HG03139 (cell line): Measurements from ENCODE around the gene VMAC.

Source experiments
- ATAC-seq: cut with Tn5 transposase; IDR thresholded peaks from one replicate; pipeline ENCODE4 v1.9.1; 2021; ENCODE audit not compliant: unreplicated experiment

Gene VMAC

DNA sequence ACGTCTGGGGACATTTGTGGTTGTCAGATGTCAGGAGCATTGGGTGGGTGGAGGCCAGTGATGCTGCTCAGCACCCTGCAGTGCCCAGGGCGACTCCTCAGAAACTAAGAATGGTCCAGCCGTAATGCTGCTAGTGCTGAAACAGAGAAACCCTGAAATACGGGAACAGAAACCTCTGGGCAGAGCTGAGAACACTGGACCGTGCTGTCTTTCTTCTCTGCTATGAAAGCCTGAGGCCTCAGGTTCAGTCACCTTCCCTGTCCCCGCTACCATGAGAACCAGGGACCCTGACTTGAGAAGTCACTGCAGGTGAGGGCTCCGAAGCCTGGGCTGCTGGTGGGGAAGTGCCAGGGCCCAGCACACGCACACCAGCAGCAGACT is 22.8 kb downstream of the VMAC start:
- ATAC-seq, result no peak

GRCh38 chr19:5929179-5929578 is 24.5 kb downstream of the VMAC start:
- no peak for ATAC-seq

GRCh38 chr19:5929625-5930024 is 25.0 kb downstream of the VMAC start:
- no peak for ATAC-seq

- ATAC-seq, result no peak
Observed at GRCh38 chr19:5931251-5931650, 26.6 kb downstream of the VMAC start.

DNA sequence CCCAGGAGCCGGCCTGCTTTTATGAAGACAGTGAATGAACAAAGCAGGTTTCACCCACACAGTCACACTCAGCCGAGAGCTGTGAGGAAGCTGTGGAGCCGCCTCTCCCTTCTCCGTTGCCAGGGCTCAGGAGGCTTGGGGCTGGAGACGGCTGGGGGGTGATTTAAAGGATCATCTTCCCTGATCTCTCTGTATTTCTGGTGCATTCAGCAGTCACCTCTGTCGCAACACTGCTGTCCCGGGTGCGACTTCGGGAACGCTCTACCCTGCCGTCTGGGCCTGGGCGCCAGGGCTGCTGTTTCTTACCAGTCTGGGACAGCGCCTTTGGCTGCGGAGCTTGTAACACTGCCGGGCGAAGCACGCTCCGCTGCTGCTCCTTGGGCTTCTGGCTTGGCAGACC is 27.5 kb downstream of the VMAC start:
- no peak for ATAC-seq

- no peak for ATAC-seq
Observed at GRCh38 chr19:5932609-5933262, 28.1 kb downstream of the VMAC start.

DNA sequence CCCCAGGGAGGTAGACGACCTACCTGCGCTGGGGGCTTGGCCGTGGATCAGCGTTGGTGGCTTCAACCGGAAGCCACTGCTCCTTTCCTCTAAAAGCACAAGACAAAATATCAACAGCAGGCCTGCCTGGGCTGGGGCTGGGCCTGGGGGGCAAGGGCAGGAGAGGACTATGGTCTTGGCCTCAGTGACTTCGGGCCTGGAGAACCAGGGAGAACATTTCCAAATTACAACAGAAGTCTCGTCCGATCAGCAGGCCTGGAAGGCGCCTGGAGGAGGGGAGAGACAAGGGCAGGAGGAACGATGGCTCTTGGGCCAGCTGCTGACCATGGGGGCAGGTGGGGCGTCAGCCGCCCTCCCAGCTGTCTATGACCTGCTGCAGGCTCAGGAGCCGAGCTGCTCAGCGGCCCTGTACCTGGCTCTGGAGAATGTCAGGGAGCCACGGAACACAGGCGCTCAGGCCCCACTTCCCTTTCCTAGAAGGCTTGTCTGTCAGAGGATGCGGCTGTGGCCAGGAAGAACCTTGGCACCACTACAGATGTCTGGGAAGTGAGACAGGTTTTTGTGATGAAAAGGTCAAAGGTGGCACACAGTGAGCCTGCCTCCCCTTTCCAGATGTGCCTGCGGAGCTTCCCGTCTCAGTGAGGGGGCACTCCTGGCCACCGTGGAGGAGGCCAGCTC is 28.9 kb downstream of the VMAC start:
- ATAC-seq, result no peak

DNA sequence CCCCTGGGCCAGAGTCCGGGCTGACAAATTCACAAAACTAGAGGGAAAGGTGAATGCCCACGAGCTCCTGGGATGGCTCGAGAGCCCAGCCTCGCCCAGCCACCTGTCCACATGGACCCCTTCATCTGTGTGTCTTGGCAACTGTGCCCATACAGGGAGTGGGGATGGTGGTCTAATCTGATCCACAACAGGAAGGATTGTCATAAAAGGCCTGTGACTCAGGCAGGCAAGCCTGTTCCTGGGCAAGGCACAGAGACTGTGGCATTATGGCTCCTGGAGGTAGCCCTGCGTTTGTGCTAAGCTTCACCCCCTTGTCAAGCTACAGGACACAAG is 29.4 kb downstream of the VMAC start:
- ATAC-seq, result no peak

DNA sequence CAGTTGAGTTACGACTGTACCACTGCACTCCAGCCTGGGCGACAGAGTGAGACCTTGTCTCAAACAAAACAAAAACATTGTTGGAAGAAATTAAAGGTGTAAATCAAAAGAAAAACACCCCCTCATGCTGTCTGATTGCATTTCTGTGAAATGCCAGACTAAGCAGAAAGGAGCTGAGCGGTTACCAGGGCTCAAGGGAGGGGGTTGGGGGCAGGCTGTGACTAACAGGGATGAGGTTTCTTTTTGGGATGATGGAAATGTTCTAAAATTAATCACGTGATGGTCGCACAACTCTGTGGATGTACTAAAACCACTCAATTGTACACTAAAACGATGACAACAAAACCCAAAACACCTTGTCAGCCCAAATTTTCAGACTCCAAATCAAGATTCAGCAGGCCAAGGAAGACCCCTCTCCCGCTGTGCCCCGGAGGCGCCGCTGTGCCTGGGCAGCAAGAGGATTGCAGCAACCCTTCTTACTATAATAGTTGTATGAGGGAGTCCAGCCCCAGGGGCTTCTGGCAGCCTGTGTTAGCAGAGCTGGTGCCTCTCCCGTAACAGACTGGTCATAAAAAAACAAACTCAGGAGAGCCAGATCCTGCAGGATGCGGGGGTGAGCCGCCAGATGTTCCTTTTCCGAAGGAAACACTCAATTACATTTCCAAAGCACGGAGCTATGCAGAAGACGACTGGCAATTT is 30.3 kb downstream of the VMAC start:
- ATAC-seq, result no peak

DNA sequence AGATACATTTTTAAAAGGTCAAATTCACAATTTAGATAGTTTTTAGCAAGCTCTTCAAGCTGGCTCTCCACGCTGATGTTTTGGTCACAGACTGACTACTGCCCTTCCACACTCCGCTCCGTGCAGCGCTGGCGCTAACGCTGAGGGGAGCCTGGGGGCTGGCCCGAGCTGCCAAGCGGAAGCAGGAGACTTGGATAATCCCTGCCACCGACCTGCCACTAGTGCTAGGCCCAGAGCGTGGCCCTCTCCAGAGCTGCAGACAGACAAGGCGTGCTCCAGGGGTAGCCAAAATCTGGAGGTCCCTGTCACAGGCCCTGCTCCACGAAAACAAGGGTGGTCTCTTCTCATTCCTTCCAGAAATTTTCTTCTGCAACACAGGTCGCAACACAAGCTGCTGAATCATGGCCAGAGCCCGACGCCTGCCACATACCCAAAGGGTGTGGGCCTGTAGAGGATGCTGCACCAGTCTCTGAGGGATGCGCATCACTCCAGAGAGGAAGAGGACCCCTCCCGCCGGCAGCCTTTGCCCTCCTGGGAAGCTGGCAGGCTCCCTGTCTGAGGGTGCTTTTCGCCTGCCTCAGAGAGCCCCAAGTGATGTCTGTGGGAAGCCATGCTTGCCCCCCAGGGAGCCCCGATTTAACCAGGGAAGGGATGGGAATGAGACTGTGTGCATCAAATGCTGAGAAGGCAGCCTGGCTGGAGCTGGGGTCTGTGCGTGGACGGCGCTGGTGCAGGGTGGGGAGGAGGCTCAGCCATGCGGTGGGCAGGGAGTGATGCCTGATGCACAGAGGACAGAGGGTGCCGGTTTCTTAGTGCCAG is 31.0 kb downstream of the VMAC start:
- ATAC-seq, result no peak

- no peak for ATAC-seq
Observed at GRCh38 chr19:5936292-5936592, 31.6 kb downstream of the VMAC start.

- no peak for ATAC-seq
Observed at GRCh38 chr19:5937550-5937949, 32.9 kb downstream of the VMAC start.

DNA sequence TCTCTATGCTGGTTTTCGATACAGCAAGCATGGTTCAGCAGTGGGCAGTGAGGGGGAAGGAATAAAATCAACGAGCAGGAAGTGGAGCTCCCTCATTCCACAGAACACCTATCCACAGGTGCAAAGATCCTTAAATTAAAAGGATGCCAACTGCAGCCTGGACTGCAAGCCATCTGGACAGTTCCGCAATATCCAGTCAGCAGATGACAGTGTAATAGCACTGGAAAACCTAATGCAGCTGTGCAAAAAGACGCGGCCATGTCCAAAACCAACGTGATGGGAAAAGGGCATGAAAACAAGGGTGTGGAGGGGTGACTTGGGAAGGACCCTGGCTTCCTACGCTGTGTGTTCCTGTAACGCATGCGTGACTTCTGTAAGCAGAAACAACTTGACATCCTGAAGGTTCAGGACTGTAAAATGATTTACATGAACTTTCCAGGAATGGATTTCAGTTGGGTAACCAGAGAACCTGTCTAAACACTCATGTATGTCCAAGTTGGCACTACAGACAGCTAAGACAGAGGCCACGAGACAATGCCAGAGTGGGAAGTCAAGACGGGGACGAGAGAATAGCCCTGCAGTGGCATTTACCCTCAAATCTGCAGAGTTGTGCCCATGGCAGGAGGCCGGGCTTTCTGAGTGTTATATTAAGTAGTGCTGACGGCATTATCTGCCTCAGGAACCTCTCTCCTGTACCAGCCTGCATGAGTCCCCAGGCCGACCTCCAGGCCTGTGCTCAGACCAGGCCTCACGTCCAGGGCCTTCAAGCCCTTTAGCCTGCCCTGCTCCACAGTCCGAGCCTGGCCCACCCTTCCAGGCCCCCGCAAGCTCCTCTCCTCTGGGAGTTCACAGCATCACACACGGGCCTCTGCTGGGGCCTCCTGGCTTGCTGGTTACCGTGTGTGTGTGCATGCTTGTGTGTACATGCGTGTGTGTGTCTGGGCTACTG is 35.9 kb downstream of the VMAC start:
- ATAC-seq, result no peak

DNA sequence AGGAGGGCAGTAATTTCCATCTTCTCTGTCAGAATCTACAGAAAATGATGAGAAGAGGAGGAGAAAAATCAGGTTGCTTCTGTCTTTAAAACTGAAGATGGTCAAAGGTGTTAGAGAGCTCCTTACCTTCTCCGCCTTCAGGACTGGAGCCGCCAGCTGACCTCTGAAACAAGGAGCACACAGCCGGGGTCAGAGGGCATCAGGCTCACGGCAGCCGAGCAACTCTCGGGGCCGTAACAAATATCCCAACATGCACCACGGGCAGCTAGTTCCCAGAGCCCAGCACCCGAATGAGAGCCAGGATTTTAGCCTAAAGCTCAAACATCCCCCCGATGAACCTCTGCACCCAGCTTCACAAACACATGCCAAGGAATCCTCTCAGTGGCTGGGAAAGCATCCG is 37.0 kb downstream of the VMAC start:
- no peak for ATAC-seq

DNA sequence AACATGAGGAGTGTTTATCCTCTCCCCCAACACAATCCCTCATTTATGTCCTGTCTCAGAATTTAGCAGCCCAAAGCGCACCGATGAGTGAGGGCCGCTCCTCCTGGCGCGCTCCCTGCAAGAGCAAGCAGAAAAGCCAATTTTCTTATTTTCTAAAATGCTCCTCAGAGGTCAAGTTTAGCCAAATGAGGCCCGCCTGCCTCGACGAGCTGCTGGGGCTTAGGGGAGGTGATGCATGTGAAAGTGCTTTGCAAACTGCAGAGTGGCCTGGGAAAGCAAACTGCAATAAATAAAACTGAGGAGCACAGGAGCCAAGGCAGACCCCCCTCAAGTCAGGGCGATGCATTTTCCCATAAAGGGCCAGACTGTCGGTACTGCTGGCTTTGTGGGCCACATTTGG is 38.4 kb downstream of the VMAC start:
- no peak for ATAC-seq

DNA sequence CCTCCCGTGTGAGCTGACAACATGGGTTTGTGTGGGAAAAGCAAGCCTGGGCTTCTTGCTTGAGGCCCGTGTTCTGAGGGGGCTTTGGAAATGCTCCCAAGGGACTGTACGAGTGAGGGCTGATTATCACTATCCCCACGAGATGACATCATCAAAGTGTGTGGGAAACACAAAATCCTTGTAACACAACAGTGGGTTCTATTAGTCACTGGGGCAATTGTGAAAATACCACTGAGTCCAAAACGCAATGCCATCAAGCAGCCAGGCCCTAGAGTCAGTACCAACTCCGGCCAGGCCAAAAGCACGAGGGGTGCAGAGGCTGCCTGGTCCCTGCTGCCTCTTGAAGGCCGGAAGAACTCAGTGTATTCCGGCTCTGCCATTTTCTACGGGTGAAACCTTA is 39.0 kb downstream of the VMAC start:
- ATAC-seq, result no peak

- ATAC-seq, result no peak
Observed at GRCh38 chr19:5947435-5947834, 42.8 kb downstream of the VMAC start.

- no peak for ATAC-seq
Observed at GRCh38 chr19:5948752-5949564, 44.3 kb downstream of the VMAC start.

GRCh38 chr19:5949792-5950305 is 45.2 kb downstream of the VMAC start:
- no peak for ATAC-seq

DNA sequence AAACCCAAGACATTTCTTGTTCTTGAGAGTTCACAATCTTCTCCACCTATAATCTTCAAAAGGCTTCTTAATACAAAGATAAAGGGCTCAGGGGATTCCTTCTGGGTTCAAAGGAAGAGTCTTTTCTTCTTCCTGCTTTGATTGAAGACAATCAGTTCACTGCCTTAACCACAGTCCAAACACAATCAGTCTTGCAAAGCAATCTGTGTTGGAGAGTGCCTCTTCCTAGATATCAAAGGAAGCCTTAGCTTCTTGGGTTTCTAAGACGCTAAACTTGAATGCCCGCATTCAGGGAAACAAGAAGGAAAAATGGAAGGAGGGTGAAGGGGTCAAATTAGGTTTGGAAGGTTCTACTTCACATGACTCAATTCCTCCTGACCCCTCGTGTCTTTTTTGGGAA is 46.1 kb downstream of the VMAC start:
- ATAC-seq, result no peak
